Memory B cell (primary cell): ENCODE results near the gene PPIC.
"Not testable (repeated sequence)": the region's sequence is repeated elsewhere in the genome, so short reads cannot be mapped to it uniquely, and the experiment has no call there.

Experiments used
- ATAC-seq: fragments of 150-1000 bp; cut with Tn5 transposase; 2 replicates; pipeline ENCODE4 v1.10.0; 2021; ENCODE audit warnings: low read depth, mild to moderate bottlenecking, moderate library complexity
- DNase-seq, 2 donors: peaks; one replicate each; pipeline ENCODE4 v3.0.0; 2022; ENCODE audit warnings: low spot score in 2 of 2
- H3K27ac Mint-ChIP-seq: one replicate; pipeline ENCODE4 v1.8.0; 2022; ENCODE audit warnings: mild to moderate bottlenecking, moderate library complexity, mixed read lengths
- H3K27me3 Mint-ChIP-seq: one replicate; pipeline ENCODE4 v1.8.0; 2022; ENCODE audit warnings: mixed read lengths
- H3K36me3 Mint-ChIP-seq: one replicate; pipeline ENCODE4 v1.8.0; 2022; ENCODE audit warnings: mild to moderate bottlenecking, mixed read lengths
- H3K4me1 Mint-ChIP-seq: one replicate; pipeline ENCODE4 v1.8.0; 2022; ENCODE audit warnings: mixed read lengths
- H3K4me3 Mint-ChIP-seq: one replicate; pipeline ENCODE4 v1.8.0; 2022; ENCODE audit warnings: mild to moderate bottlenecking, moderate library complexity, mixed read lengths
- H3K9me3 Mint-ChIP-seq: one replicate; pipeline ENCODE4 v1.8.0; 2022; ENCODE audit warnings: mixed read lengths

PPIC gene

GRCh38 chr5:122985954-122986721, 50.4 kb downstream of the PPIC start:
- Mint-ChIP-seq H3K27me3 (no peaks in the 10 kb centered on the region), H3K36me3 (no peaks in the 10 kb centered on the region), H3K4me3 (no peak overlapping the region), H3K9me3 (no peaks in the 10 kb centered on the region), H3K4me1 (peaks cover 14% of the 10 kb centered on the region), H3K27ac (no peak overlapping the region)
- peak; percentile 78 for ATAC-seq
- peak in 1 of 2 donors; percentile 3 for DNase-seq

DNA sequence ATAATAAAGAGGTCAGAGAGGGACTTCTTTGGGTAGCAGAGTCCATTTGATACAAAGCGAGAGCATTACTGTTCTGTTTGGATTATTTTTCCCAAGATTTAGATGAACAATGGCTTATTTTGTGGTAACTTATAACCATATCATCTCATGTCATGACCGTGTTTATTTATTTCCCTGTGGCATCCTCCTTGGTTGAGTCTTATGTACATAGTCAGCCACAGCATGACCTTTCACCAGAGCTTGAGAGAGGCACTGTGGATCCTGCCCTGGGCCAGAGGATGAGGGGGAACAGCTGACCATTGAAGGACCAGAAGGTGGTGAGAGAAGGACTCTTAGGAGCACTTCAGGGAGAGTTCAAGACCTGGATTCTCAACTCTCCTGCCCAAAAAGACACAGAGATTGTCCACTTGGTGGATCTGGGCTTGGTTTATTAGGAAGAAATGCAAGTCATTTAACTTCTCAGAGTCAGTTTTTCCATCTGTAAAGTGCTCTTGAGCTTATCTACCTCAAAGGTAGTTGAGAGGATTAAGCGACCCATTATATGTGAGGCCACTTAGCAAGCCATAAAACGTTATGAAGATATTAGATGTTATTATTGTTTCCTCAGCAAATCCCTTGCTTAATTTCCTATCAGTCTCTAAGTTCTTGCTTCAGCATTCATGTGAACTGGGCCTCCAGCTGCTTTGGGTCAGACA, 51.4 kb downstream of the PPIC start:
- Mint-ChIP-seq H3K27ac (no peak overlapping the region), H3K36me3 (no peaks in the 10 kb centered on the region), H3K4me1 (peaks cover 14% of the 10 kb centered on the region), H3K4me3 (no peak overlapping the region), H3K9me3 (no peaks in the 10 kb centered on the region), H3K27me3 (no peaks in the 10 kb centered on the region)
- ATAC-seq (no peak), DNase-seq (no peak)

DNA sequence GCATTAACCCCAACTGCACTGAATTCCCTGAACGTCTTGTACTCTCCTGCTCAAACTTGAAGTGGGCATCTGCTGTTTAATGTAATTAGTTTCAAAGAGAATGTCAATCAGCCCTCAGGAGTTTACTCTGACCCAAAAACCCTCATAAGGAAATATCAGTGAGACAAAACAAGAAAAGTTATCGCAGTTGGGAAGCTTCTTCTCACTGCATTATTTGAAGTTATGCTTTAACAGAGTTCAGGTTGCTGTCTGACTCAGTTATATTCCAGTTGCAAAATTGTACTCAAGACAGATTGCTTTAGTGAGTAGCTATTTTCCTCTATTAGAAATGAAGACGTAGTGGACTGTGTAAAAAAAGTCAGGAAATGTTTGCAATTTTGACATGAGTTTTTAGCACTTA, 52.1 kb downstream of the PPIC start:
- ATAC-seq, result no peak
- Mint-ChIP-seq H3K4me3 (no peak overlapping the region), H3K27ac (no peak overlapping the region), H3K4me1 (peaks cover 14% of the 10 kb centered on the region), H3K27me3 (no peaks in the 10 kb centered on the region), H3K36me3 (no peaks in the 10 kb centered on the region), H3K9me3 (no peaks in the 10 kb centered on the region)
- DNase-seq, result no peak

DNA sequence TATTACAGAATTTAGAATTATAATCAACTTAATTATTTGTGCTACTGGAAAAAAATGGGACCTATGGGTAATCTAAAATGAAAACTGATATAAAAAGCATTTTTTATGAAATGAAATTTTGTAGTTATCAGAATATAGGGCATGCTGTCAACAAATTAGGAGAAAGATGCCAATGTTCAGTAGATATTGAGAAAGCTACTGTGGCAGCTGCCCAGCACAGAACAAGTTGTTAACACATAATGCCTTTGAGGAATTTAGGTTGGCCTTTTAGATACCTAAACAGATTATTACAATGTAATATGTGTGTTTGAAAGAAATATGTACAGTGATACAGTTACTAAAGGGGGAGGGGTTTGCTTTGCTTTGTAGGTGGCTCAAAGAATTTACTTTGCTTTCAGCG, 54.1 kb downstream of the PPIC start:
- Mint-ChIP-seq H3K27me3 (no peaks in the 10 kb centered on the region), H3K4me1 (peaks cover 14% of the 10 kb centered on the region)

DNA sequence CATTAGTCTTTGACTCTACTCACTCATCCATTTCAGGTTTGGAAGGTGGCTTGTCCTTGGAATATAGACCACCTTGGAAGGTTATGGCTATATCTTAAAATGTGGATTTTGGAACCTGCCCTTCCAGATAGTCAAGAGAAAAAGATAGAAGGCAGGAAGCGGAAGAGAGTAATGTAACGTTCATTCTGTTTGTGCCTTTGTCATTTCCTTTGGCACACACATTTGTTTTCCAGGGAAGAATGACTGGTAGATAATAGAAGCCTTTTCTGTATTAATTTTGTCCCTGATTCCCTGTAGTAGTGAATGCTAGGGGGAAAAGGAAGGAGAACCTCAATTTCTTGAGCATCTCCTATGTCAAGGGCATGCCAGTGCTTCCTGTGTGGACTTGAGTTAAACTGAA, 54.7 kb downstream of the PPIC start:
- no peak for DNase-seq
- Mint-ChIP-seq H3K27ac (no peak overlapping the region), H3K4me3 (no peak overlapping the region), H3K9me3 (no peaks in the 10 kb centered on the region), H3K27me3 (no peaks in the 10 kb centered on the region), H3K36me3 (no peaks in the 10 kb centered on the region), H3K4me1 (peaks cover 12% of the 10 kb centered on the region)
- ATAC-seq, result no peak

More for the DNA sequence above, 54.1 kb downstream of the PPIC start:
- Mint-ChIP-seq H3K36me3 (no peaks in the 10 kb centered on the region), H3K9me3 (no peaks in the 10 kb centered on the region), H3K4me3 (no peak overlapping the region), H3K27ac (no peak overlapping the region)
- no peak for DNase-seq
- ATAC-seq, result no peak

GRCh38 chr5:122978644-122979297, 57.8 kb downstream of the PPIC start:
- Mint-ChIP-seq H3K27me3 (no peaks in the 10 kb centered on the region), H3K4me3 (no peak overlapping the region), H3K27ac (no peak overlapping the region), H3K36me3 (no peaks in the 10 kb centered on the region), H3K4me1 (no peaks in the 10 kb centered on the region), H3K9me3 (no peaks in the 10 kb centered on the region)
- no peak for ATAC-seq
- DNase-seq, result no peak

DNA sequence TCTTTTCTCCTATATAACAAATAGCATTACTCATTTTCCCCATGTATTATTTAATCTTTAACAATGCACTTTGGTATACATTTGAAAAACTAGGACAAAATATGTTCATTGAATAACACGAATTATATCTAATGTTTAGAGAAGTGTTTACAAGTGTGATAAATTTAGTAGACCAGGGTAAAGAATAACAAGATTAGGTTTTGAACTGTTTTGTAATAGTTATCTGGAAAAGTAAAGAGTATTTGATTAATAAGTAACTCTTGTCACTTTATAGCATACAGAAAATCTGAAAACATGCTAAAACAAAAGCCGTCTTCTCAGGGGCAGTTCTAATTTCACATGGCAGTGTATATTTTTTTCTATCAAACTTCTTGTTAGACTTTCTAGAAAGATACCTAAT, 58.5 kb downstream of the PPIC start:
- ATAC-seq (no peak), DNase-seq (no peak)
- Mint-ChIP-seq H3K27ac (no peak overlapping the region), H3K36me3 (peaks cover 1% of the 10 kb centered on the region), H3K9me3 (no peaks in the 10 kb centered on the region), H3K27me3 (no peaks in the 10 kb centered on the region), H3K4me1 (no peaks in the 10 kb centered on the region), H3K4me3 (no peak overlapping the region)

DNA sequence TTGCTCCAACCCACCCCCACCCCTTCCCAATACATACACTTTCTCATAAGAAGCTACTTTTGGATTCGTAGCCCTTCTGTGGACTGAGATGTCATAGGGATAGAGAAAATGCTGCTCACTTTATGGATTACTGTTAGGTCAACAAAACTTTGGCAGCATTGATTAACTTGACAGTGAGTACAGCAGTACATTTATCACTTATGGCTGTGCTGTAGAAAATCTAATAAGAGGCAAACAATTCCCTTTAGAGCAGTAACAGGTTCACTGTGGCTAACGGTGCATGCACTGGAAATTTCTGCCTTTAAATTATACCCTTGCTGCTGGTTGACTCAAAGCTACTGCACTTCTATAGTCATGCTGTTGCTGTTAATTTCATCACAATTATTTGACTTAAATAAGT, 59.2 kb downstream of the PPIC start:
- Mint-ChIP-seq H3K4me3 (no peak overlapping the region), H3K4me1 (no peaks in the 10 kb centered on the region), H3K27me3 (no peaks in the 10 kb centered on the region), H3K36me3 (peaks cover 6% of the 10 kb centered on the region), H3K9me3 (no peaks in the 10 kb centered on the region), H3K27ac (no peak overlapping the region)
- ATAC-seq, result no peak
- no peak for DNase-seq

DNA sequence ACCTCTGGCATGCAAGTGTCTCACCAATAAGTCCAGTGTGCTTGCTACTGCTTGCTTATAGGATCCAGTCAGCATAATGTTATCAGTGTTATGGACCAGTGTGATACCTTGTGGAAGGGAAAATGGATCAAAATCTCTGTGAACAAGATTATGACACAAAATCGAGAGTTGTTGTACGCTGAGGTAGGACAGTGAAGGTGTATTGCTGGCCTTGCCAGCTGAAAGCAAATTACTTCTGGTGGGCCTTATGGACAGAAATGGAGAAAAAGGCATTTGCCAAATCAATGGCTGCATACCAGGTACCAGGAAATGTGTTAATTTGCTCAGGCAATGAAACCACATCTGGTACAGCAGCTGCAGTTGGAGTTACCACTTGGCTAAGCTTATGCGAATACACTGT, 62.3 kb downstream of the PPIC start:
- ATAC-seq, H3K27me3 Mint-ChIP-seq, DNase-seq, H3K27ac Mint-ChIP-seq, H3K4me3 Mint-ChIP-seq, H3K4me1 Mint-ChIP-seq, H3K36me3 Mint-ChIP-seq, H3K9me3 Mint-ChIP-seq: not testable (repeated sequence)

GRCh38 chr5:122973759-122974158, 62.8 kb downstream of the PPIC start:
- H3K27ac Mint-ChIP-seq, H3K4me1 Mint-ChIP-seq, H3K36me3 Mint-ChIP-seq, ATAC-seq, H3K4me3 Mint-ChIP-seq, H3K9me3 Mint-ChIP-seq, DNase-seq, H3K27me3 Mint-ChIP-seq: not testable (repeated sequence)
